Subcutaneous abdominal adipose tissue (tissue), 5 donors: ENCODE measurements around the gene WFDC2.

Experiments
- H3K27ac ChIP-seq: one replicate; pipeline ENCODE4 v1.7.0; 2013; ENCODE audit warnings: low read depth, mild to moderate bottlenecking, inconsistent platforms, low read length, moderate library complexity
- H3K27me3 ChIP-seq, 5 donors: one replicate each; pipeline ENCODE4 v1.7.0; 2013; ENCODE audit warnings: low read length in 5 of 5, inconsistent platforms in 1 of 5; ENCODE audit not compliant: control insufficient read depth in 5 of 5, insufficient read depth in 4 of 5
- H3K36me3 ChIP-seq, 5 donors: one replicate each; pipeline ENCODE4 v1.7.0; 2013; ENCODE audit warnings: low read length in 5 of 5; ENCODE audit not compliant: control insufficient read depth in 5 of 5, insufficient read depth in 5 of 5
- H3K4me1 ChIP-seq, 5 donors: one replicate each; pipeline ENCODE4 v1.7.0; 2013; ENCODE audit warnings: low read length in 5 of 5, mild to moderate bottlenecking in 3 of 5, moderate library complexity in 1 of 5; ENCODE audit not compliant: control insufficient read depth in 5 of 5, insufficient read depth in 5 of 5
- H3K4me3 ChIP-seq, 5 donors: one replicate each; pipeline ENCODE4 v1.7.0; 2013; ENCODE audit warnings: low read length in 5 of 5, low read depth in 1 of 5
- H3K9ac ChIP-seq, 5 donors: one replicate each; pipeline ENCODE4 v1.7.0; 2013; ENCODE audit warnings: low read length in 5 of 5, mild to moderate bottlenecking in 4 of 5, moderate library complexity in 3 of 5
- H3K9me3 ChIP-seq, 5 donors: one replicate each; pipeline ENCODE4 v1.7.0; 2013; ENCODE audit warnings: low read length in 5 of 5; ENCODE audit not compliant: control insufficient read depth in 5 of 5
- donor health status: healthy.
- donor health status: healthy.
- donor health status: healthy.
- donor health status: healthy.
- donor health status: healthy.

Gene WFDC2

DNA sequence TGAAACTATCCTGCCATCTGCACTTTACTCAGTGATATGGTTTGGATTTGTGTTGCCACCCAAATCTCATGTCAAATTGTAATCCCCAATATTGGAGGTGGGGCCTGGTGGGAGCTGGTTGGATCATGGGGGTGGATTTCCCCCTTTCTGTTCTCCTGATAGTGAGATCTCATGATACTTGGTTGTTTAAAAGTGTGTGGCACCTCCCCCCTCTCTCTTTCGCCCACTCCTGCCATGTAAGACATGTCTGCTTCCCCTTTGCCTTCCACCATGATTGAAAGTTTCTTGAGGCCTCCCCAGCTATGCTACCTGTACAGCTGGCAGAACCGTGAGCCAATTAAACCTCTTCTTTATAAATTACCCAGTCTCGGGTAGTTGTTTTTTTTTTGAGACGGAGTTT, 35.6 kb upstream of the WFDC2 start:
- H3K4me3 ChIP-seq = no peak overlapping the region
- H3K27me3 ChIP-seq = no peaks in the 10 kb centered on the region
- peak overlapping the region in 1 of 5 donors; percentile 39 for H3K9ac ChIP-seq
- H3K36me3 ChIP-seq = peaks cover 0 to 2% (median 0%) of the 10 kb centered on the region in 5 donors
- no peaks in the 10 kb centered on the region for H3K9me3 ChIP-seq
- peaks cover 0 to 9% (median 7%) of the 10 kb centered on the region in 5 donors for H3K4me1 ChIP-seq
- no peak overlapping the region for H3K27ac ChIP-seq

GRCh38 chr20:45436732-45437485, 32.6 kb upstream of the WFDC2 start:
- Histone ChIP-seq H3K9me3 (no peaks in the 10 kb centered on the region), H3K9ac (peak overlapping the region; percentile 10 to 80 (median 65)), H3K4me1 (peaks cover 0 to 9% (median 7%) of the 10 kb centered on the region in 5 donors), H3K36me3 (no peaks in the 10 kb centered on the region), H3K27ac (no peak overlapping the region), H3K4me3 (peak overlapping the region; percentile 59 to 82 (median 75)), H3K27me3 (no peaks in the 10 kb centered on the region)

DNA sequence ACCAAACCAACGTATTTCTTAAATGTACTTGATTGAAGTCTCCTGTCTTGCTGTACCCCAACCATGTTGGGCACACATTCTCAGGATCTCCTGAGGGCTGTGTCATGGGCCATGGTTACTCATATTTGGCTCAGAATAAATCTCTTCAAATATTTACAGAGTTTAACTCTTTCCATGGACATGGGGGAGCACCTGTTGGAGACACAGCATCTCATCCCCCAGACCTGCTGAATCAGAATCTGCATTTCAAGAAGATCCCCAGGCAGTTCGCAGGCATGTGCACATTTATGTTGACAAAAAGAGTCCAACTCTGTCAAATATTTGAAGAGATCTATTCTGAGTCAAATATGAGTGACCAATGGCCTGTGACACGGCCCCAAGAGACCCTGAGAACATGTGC, 29.1 kb upstream of the WFDC2 start:
- Histone ChIP-seq H3K4me3 (no peak overlapping the region), H3K27me3 (peaks cover 0 to 3% (median 0%) of the 10 kb centered on the region in 5 donors), H3K27ac (no peak overlapping the region), H3K9me3 (no peaks in the 10 kb centered on the region), H3K9ac (no peak overlapping the region), H3K36me3 (no peaks in the 10 kb centered on the region), H3K4me1 (peaks cover 0 to 9% (median 7%) of the 10 kb centered on the region in 5 donors)

- no peaks in the 10 kb centered on the region for H3K9me3 ChIP-seq
- no peak overlapping the region for H3K27ac ChIP-seq
- H3K4me3 ChIP-seq = no peak overlapping the region
- H3K4me1 ChIP-seq = peaks cover 0 to 9% (median 7%) of the 10 kb centered on the region in 5 donors
- H3K36me3 ChIP-seq = no peaks in the 10 kb centered on the region
- peaks cover 0 to 3% (median 0%) of the 10 kb centered on the region in 5 donors for H3K27me3 ChIP-seq
- H3K9ac ChIP-seq = no peak overlapping the region
These were observed 28.5 kb upstream of the WFDC2 start for GRCh38 chr20:45440891-45441685.

DNA sequence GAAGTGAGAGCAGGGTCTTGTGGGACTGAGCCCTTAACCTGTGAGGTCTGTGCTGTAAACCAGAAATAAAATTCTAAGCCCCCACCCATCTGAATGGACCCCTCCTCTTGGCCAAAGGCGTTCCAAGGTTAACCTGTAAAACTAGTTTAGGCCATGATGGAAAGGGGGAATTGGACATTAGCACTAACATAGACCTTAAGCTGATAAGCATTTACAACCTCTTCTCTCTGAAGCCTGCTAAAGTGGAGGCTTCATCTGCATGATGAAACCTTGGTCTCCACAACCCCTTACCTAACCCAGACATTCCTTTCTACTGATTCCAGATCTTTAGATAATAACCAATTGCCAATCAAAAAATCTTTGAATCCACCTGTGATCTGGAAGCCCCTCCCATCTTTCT, 27.8 kb upstream of the WFDC2 start:
- Histone ChIP-seq H3K27ac (no peak overlapping the region), H3K9ac (no peak overlapping the region), H3K4me3 (no peak overlapping the region), H3K4me1 (peaks cover 0 to 5% (median 3%) of the 10 kb centered on the region in 5 donors), H3K9me3 (no peaks in the 10 kb centered on the region), H3K27me3 (peaks cover 0 to 3% (median 0%) of the 10 kb centered on the region in 5 donors), H3K36me3 (no peaks in the 10 kb centered on the region)

GRCh38 chr20:45444050-45444449, 25.5 kb upstream of the WFDC2 start:
- no peaks in the 10 kb centered on the region for H3K9me3 ChIP-seq

DNA sequence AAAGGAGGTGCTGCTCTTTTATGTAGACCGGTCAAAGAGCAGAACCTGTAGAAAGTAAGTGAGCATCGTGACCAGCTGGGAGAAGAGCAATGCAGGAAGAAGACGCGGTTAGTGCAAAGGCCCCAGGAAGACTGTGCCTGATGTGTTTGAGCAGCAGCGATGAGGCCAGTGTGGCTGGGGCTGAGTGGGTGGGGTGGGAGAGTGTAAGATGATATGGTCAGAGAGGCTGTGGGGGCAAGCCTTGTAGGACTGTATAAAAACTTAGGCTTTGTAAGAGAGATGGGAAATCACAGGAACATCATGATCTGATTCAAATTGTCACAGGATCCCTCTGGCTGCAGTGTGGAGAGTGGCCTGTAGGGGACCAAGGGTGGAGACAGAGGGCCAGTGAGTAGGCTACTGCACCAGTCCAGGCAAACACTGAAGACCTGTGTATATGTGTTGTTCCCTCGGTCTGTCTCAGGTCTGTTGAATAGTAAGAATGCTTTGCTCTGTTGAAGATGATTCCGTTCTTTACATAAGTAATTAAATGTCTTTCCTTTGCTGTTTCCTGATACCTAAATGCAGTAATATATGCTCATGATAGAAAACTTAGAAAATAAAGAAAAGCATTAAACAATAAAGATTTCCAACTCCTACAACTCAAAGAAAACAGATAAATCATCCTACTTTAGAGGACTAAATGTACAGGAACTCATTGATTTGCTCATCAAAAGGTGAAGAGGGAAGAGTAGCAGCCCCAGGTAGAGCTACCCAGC, 23.6 kb upstream of the WFDC2 start:
- no peak overlapping the region for H3K27ac ChIP-seq
- peaks cover 0 to 4% (median 0%) of the 10 kb centered on the region in 5 donors for H3K27me3 ChIP-seq
- no peaks in the 10 kb centered on the region for H3K9me3 ChIP-seq
- no peaks in the 10 kb centered on the region for H3K4me1 ChIP-seq
- no peaks in the 10 kb centered on the region for H3K36me3 ChIP-seq
- H3K4me3 ChIP-seq = no peak overlapping the region
- no peak overlapping the region for H3K9ac ChIP-seq

More at GRCh38 chr20:45444050-45444449, 25.5 kb upstream of the WFDC2 start:
- Histone ChIP-seq H3K27ac (no peak overlapping the region), H3K4me3 (no peak overlapping the region), H3K27me3 (peaks cover 0 to 4% (median 0%) of the 10 kb centered on the region in 5 donors), H3K9ac (no peak overlapping the region), H3K36me3 (no peaks in the 10 kb centered on the region), H3K4me1 (no peaks in the 10 kb centered on the region)

GRCh38 chr20:45448270-45448669, 21.3 kb upstream of the WFDC2 start:
- H3K4me1 ChIP-seq = no peaks in the 10 kb centered on the region
- no peak overlapping the region for H3K9ac ChIP-seq
- no peak overlapping the region for H3K4me3 ChIP-seq
- H3K27ac ChIP-seq = no peak overlapping the region
- H3K9me3 ChIP-seq = no peaks in the 10 kb centered on the region
- H3K27me3 ChIP-seq = peaks cover 0 to 4% (median 2%) of the 10 kb centered on the region in 5 donors
- H3K36me3 ChIP-seq = no peaks in the 10 kb centered on the region

GRCh38 chr20:45449528-45449927, 20.0 kb upstream of the WFDC2 start:
- Histone ChIP-seq H3K9ac (no peak overlapping the region), H3K4me1 (no peaks in the 10 kb centered on the region), H3K9me3 (no peaks in the 10 kb centered on the region), H3K27ac (no peak overlapping the region), H3K36me3 (no peaks in the 10 kb centered on the region), H3K27me3 (peaks cover 0 to 4% (median 2%) of the 10 kb centered on the region in 5 donors), H3K4me3 (no peak overlapping the region)
